Activated effector memory CD4-positive, alpha-beta T cell treated with Interleukin-2 at 50 U/mL for 16 hours (primary cell): ENCODE data around the gene CUEDC1.

Source experiments
- DNase-seq: peaks from one replicate; pipeline ENCODE4 v3.0.0-alpha.2; 2020

Gene CUEDC1

GRCh38 chr17:57892820-57893595 is 62.2 kb downstream of the CUEDC1 start:
- no peak for DNase-seq

- DNase-seq, result peak; percentile 71
These were observed 62.9 kb downstream of the CUEDC1 start for GRCh38 chr17:57892146-57892819.

GRCh38 chr17:57890857-57891232 is 64.4 kb downstream of the CUEDC1 start:
- no peak for DNase-seq

- DNase-seq, result no peak
These were observed 65.0 kb downstream of the CUEDC1 start for GRCh38 chr17:57889892-57890856.

- no peak for DNase-seq
These were observed 66.0 kb downstream of the CUEDC1 start for GRCh38 chr17:57889252-57889651.

- DNase-seq, result no peak
These were observed 66.6 kb downstream of the CUEDC1 start for GRCh38 chr17:57888311-57889216.

GRCh38 chr17:57887161-57887560 is 68.1 kb downstream of the CUEDC1 start:
- DNase-seq, result no peak

GRCh38 chr17:57886020-57886419 is 69.2 kb downstream of the CUEDC1 start:
- DNase-seq, result no peak

GRCh38 chr17:57885148-57885915 is 69.9 kb downstream of the CUEDC1 start:
- DNase-seq, result no peak

GRCh38 chr17:57881783-57882351 is 73.3 kb downstream of the CUEDC1 start:
- DNase-seq, result no peak

- no peak for DNase-seq
These were observed 74.1 kb downstream of the CUEDC1 start for GRCh38 chr17:57881143-57881542.

GRCh38 chr17:57880086-57880456 is 75.1 kb downstream of the CUEDC1 start:
- no peak for DNase-seq

GRCh38 chr17:57879437-57880085 is 75.7 kb downstream of the CUEDC1 start:
- no peak for DNase-seq

- no peak for DNase-seq
These were observed 77.3 kb downstream of the CUEDC1 start for GRCh38 chr17:57877803-57878377.

GRCh38 chr17:57876866-57877237 is 78.4 kb downstream of the CUEDC1 start:
- no peak for DNase-seq

- no peak for DNase-seq
These were observed 79.0 kb downstream of the CUEDC1 start for GRCh38 chr17:57876023-57876865.

GRCh38 chr17:57875290-57876022 is 79.8 kb downstream of the CUEDC1 start:
- DNase-seq, result no peak
